ENCODE measurements around the gene INAFM1.

INAFM1 gene

DNA sequence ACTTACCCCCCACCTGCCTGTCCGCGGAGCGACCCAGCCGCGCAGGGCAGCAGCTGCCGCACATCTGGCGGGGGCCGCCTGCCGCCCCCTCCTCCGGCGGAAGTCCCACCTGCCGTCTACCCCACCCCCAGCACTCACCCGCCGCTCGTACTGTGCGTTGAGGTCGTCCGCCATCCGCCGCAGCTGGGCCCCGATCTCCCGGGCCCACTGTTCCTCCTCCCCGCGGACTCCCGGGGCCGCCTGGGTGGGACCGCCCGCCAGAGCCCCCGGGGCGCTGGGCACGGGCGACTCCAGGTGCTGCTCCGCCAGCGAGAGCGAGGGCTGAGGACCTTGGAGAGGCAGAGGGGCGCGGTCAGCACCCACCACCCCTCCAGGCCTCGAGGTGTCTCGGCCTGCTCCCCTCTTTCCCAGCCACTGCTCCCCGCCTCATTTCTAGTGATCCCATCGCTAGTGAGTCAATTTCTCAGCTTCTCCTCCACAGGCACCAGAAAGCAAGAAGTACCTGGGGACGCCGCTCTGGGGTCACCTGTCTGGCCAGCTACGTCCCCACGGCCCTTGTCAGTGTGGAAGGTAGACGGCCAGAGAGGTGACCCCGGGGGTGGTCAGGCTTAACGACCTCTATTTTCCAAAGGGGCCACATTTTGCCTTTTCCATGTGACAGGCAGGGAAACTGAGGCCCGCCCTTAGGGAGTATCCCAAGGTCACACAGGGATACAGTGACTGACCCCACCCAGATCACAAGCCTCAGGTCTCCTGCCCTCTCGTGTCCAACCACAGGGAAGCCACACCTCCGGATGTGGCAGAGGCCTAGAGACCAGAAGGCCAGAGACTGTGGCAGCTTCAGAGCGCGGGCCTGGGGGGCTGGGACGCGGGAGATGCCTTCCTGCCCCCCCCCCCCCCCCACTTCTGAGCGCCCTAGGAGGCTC, 48.0 kb upstream of the INAFM1 start (continued):
- TF ChIP-seq, protein P1, sequence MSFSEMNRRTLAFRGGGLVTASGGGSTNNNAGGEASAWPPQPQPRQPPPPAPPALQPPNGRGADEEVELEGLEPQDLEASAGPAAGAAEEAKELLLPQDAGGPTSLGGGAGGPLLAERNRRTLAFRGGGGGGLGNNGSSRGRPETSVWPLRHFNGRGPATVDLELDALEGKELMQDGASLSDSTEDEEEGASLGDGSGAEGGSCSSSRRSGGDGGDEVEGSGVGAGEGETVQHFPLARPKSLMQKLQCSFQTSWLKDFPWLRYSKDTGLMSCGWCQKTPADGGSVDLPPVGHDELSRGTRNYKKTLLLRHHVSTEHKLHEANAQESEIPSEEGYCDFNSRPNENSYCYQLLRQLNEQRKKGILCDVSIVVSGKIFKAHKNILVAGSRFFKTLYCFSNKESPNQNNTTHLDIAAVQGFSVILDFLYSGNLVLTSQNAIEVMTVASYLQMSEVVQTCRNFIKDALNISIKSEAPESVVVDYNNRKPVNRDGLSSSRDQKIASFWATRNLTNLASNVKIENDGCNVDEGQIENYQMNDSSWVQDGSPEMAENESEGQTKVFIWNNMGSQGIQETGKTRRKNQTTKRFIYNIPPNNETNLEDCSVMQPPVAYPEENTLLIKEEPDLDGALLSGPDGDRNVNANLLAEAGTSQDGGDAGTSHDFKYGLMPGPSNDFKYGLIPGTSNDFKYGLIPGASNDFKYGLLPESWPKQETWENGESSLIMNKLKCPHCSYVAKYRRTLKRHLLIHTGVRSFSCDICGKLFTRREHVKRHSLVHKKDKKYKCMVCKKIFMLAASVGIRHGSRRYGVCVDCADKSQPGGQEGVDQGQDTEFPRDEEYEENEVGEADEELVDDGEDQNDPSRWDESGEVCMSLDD (tag by site-specific recombination; IDR thresholded peaks at IDR 0.05) = peak; percentile 96
- TF ChIP-seq PATZ1 (tag by site-specific recombination; IDR thresholded peaks at IDR 0.05) (peak; percentile 95), INSM2 (tag by site-specific recombination; IDR thresholded peaks at IDR 0.05) (no peak), KLF10 (tag by site-specific recombination; IDR thresholded peaks at IDR 0.05) (0 out of 2 replicates have a peak, but pooled peaks have one; percentile 17), ZNF692 (tag by site-specific recombination; IDR thresholded peaks at IDR 0.05) (peak; percentile 97), ZNF776 (tag by site-specific recombination; IDR thresholded peaks at IDR 0.05; ENCODE audit: borderline replicate concordance) (0 out of 2 replicates have a peak, but pooled peaks have one; percentile 52), ZFHX2 (tag by site-specific recombination; conservative IDR thresholded peaks at IDR 0.05) (peak; percentile 90)

GRCh38 chr19:47227352-47228167, 47.1 kb upstream of the INAFM1 start:
- POLR2A ChIA-PET = interaction anchor here (0.6 to 6.8 kb wide), 11 partner anchors 16 to 1498 kb away, joined by 3 to 112 read pairs (median 7); partner anchors contain the start of genes CCDC9 and INAFM1
- peak overlapping the region; percentile 92 for H3K27ac ChIP-seq (ENCODE audit: extremely low read depth, low read depth, low read length)
- CTCF ChIA-PET = interaction anchor here (1.1 to 7.6 kb wide), 3 partner anchors 13 to 19 kb away, joined by 5 to 86 read pairs (median 56); no protein-coding TSS in a partner anchor
- 0 out of 2 replicates have a peak, but pooled peaks have one; percentile 42 for TF ChIP-seq ZNF239 (tag by site-specific recombination; IDR thresholded peaks at IDR 0.05)
- TF ChIP-seq ZNF211 (tag by site-specific recombination; IDR thresholded peaks at IDR 0.05; ENCODE audit: low read depth) = no peak
- no peak for TF ChIP-seq ZNF548 (tag by site-specific recombination; IDR thresholded peaks at IDR 0.05)
- TF ChIP-seq, protein P2, sequence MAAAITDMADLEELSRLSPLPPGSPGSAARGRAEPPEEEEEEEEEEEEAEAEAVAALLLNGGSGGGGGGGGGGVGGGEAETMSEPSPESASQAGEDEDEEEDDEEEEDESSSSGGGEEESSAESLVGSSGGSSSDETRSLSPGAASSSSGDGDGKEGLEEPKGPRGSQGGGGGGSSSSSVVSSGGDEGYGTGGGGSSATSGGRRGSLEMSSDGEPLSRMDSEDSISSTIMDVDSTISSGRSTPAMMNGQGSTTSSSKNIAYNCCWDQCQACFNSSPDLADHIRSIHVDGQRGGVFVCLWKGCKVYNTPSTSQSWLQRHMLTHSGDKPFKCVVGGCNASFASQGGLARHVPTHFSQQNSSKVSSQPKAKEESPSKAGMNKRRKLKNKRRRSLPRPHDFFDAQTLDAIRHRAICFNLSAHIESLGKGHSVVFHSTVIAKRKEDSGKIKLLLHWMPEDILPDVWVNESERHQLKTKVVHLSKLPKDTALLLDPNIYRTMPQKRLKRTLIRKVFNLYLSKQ (tag by site-specific recombination; IDR thresholded peaks at IDR 0.05; ENCODE audit: borderline replicate concordance) = no peak
- no peak for TF ChIP-seq ZNF221 (tag by site-specific recombination; IDR thresholded peaks at IDR 0.05; ENCODE audit: borderline replicate concordance)
- TF ChIP-seq ZBTB17 (tag by site-specific recombination; IDR thresholded peaks at IDR 0.05) = peak; percentile 69
- no peak; the same call in none of the 2 replicates for TF ChIP-seq ZNF692 (tag by site-specific recombination; IDR thresholded peaks at IDR 0.05)
- TF ChIP-seq GLIS1 (tag by site-specific recombination; IDR thresholded peaks at IDR 0.05) = peak; percentile 60
- no peak for TF ChIP-seq ZNF292 (tag by site-specific recombination; IDR thresholded peaks at IDR 0.05; ENCODE audit: borderline replicate concordance, low read depth)
- no peak for TF ChIP-seq ZNF792 (tag by site-specific recombination; IDR thresholded peaks at IDR 0.05)
- TF ChIP-seq ZNF645 (tag by site-specific recombination; IDR thresholded peaks at IDR 0.05) = no peak

More at GRCh38 chr19:47227352-47228167, 47.1 kb upstream of the INAFM1 start:
- Histone ChIP-seq H3K4me1 (ENCODE audit: control insufficient read depth, insufficient read depth, low read length) (peaks cover 29% of the 10 kb centered on the region), H3K4me3 (ENCODE audit: low read depth, low read length) (peak overlapping the region; percentile 91), H3K36me3 (ENCODE audit: control insufficient read depth in 2 of 2, insufficient read depth in 1 of 2, low read length in 2 of 2) (peaks cover 11 to 14% of the 10 kb centered on the region in 2 experiments; a peak in 2 of 3 replicates), H3K9me3 (ENCODE audit: control insufficient read depth, insufficient read depth, low read depth, low read length) (no peaks in the 10 kb centered on the region)
